Stimulated activated CD8-positive, alpha-beta memory T cell treated with anti-CD3 and anti-CD28 coated beads, Interleukin-12 subunit alpha, Interleukin-12 subunit beta, amount 100 ng/mL, for 1 hour (primary cell): Measurements from ENCODE around the gene OR4C12.
"Not testable (repeated sequence)": the region's sequence is repeated elsewhere in the genome, so short reads cannot be mapped to it uniquely, and the experiment has no call there.

ENCODE experiments used
- DNase-seq: peaks from one replicate; pipeline ENCODE4 v3.0.0-alpha.2; 2020; ENCODE audit warnings: low read depth

OR4C12 gene

DNA sequence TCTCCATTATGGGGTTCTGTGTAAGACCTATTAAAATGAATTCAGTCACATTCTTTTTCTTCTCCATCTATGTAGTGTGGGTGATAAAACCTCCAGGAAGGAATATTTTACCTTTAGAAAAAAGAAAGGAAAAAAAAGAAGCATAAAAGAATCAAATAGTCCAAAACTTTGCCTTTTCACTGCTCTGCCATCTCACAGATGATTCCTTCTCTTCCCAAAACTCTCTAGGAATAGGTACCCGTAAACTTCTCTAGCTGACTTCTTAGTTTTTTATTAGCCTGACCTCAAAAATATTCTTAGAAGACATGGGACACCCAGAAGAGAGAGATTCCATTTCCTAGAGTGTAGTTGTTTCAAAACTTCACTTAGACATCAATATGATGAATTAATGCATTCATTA is at the start of gene OR4C12:
TSS of gene OR4C12 (minus strand) at position 101 of the 400 bp plus-strand sequence. CDS start at position 67, 34 bp downstream.
- DNase-seq: not testable (repeated sequence)

DNA sequence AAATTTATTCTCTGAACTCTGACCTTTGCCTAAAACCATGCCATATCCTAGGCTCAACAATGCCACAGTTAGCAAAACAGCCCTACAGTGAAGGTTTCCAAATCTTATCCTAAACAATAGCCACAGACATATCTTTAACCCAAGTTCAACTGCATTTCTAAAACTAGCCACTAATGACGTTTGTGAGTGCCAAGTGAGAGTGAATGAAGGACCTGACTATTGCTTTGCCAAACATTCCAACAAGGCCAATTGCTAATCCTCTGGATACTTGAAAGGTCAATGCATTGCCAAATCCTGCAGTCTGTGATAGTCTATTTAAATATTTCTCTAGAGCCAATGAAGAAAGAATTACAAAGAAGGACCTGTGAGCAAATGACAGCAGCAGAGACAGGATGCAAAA is 47.9 kb upstream of the OR4C12 start:
- DNase-seq: no peak

DNA sequence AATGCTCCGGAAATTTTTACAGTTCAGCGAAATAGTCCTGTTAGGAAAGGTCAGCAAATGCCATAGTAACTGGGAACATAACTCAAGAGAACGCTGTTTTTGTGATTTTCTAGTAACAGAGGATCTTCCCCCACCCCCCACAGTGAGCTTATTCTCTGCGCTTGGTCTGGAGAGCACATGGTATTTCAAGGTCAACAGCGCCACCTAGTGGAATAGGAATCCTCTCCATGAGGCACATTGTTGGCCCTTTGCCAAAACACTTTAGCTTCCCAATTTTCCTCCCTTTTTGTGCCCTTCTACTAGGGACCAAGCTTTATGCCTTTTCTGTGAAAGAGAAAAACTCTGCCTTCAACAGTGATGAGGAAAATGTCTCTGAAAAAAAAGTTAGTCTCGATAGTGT is 13.2 kb upstream of the OR4C12 start:
- DNase-seq: no peak

DNA sequence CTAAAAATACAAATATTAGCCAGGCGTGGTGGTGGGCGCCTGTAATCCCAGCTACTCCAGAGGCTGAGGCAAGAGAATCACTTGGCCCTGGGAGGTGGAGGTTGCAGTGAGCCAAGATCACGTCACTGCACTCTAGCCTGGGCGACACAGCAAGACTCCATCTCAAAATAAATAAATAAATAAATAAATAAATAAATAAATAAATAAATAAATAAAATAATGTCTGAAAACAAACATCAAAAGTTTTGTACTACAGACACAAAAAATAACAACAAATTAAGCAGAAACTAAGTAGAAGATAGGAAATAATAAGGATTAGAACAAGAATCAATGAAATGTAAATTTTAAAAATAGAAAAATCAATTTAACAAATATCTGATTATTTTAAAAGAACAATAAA is 8.9 kb downstream of the OR4C12 start:
- not testable (repeated sequence) for DNase-seq

DNA sequence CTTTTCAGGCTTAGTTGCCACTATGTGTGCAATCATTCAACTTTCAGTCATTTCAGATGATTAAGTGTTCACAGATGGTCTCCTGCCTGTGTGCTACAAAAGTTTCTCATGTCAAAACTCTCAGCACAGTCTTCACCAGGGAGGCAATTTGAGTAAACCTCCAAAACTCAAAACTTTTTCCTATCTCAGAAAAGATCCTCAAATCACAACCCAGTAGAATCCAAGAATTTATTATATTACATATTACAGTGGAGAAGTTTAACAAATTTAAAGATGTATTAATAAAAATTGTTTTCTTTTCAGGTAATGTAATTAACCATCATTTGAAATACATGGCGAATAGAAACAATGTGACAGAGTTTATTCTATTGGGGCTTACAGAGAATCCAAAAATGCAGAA is 30.2 kb downstream of the OR4C12 start, which contains the start of gene OR4C13:
TSS of gene OR4C13 (plus strand) at position 301 of the 400 bp plus-strand sequence. CDS start at position 333, 32 bp downstream.
- no peak for DNase-seq

DNA sequence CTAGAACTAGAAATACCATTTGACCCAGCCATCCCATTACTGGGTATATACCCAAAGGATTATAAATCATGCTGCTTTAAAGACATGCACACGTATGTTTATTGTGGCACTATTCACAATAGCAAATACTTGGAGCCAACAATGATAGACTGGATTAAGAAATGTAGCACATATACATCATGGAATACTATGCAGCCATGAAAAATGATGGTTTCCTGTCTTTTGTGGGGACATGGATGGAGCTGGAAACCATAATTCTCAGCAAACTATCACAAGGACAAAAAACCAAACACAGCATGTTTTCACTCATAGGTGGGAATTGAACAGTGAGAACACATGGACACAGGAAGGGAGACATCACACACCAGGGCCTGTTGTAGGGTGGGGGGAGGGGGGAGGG is 33.6 kb downstream of the OR4C12 start:
- not testable (repeated sequence) for DNase-seq
